LNCAP (cell line): ENCODE results near the gene CLSTN1.

Experiments used
- TF ChIP-seq, protein P1 (sequence below): fragments of 450-650 bp; IDR thresholded peaks from 2 replicates; pipeline ENCODE4 v1.5.1; 2017; ENCODE audit warnings: mild to moderate bottlenecking

CLSTN1 gene

DNA sequence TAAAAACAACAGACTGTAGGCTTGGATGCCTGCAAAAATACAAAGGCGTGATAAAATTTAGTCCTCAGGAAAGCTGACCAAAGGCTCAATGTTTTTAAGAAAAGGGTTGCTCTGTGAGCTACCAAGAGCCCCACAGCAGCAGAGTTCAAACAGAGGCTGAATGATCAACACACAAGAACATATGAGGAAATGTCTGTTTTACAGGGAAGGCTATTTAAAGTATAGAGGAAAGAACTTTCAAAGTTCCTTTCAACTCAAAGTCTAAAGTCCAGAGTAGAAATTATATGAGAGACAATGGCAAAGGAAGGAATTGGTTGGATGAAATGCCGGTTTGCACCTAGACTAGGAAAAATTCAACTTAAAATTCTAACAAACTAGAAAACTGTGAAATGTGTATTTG, 8.6 kb downstream of the CLSTN1 start:
- TF ChIP-seq, protein P1, sequence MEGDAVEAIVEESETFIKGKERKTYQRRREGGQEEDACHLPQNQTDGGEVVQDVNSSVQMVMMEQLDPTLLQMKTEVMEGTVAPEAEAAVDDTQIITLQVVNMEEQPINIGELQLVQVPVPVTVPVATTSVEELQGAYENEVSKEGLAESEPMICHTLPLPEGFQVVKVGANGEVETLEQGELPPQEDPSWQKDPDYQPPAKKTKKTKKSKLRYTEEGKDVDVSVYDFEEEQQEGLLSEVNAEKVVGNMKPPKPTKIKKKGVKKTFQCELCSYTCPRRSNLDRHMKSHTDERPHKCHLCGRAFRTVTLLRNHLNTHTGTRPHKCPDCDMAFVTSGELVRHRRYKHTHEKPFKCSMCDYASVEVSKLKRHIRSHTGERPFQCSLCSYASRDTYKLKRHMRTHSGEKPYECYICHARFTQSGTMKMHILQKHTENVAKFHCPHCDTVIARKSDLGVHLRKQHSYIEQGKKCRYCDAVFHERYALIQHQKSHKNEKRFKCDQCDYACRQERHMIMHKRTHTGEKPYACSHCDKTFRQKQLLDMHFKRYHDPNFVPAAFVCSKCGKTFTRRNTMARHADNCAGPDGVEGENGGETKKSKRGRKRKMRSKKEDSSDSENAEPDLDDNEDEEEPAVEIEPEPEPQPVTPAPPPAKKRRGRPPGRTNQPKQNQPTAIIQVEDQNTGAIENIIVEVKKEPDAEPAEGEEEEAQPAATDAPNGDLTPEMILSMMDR: no peak

DNA sequence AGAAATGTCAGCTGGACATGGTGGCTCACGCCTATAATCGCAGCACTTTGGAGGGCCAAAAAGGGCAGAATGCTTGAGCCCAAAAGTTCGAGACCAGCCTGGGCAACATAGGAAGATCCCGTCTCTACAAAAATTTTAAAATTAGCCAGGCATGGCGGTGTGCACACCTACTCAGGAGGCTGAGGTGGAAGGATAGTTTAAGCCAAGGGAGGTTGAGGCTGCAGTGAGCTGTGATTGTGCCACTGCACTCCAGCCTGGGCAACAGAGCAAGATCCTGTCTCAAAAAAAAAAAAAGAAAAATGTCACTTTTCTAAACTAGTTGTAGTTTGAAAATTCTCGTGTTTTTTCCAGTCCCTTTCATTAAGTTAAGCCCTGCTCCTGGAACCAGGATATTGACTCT, 9.1 kb downstream of the CLSTN1 start:
- TF ChIP-seq, protein P1: no peak

DNA sequence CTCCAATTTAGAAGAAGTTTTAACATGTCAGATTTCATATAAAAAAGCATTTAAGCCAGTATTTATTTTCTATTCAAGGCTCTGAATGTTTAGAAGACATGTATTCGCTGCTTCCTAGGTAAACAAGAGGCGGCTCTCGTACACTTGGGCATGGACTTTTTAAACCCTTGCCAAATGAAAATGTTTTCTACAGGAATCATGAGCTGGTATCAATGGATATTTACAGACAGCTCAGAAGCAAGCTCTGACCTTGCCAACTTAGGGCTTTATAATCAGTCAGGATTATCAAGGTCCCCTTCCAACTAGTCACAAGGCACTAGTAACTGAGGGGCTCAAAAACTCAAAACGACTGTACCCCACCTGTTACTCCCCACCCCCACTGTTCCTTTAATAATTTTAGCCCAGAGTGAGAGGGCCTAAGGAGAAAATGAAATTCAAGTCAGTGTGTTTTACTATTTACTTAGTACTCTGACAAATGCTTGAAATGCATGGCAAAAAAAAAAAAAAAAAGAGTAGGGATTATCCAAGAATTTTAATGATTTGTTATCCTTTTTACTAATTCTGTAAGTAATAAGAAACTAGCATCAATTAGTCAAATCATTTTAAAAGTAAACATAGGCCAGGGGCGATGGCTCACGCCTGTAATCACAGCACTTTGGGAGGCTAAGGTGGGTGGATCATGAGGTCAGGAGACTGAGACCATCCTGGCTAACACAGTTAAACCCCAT, 12.4 kb downstream of the CLSTN1 start:
- TF ChIP-seq, protein P1: no peak

DNA sequence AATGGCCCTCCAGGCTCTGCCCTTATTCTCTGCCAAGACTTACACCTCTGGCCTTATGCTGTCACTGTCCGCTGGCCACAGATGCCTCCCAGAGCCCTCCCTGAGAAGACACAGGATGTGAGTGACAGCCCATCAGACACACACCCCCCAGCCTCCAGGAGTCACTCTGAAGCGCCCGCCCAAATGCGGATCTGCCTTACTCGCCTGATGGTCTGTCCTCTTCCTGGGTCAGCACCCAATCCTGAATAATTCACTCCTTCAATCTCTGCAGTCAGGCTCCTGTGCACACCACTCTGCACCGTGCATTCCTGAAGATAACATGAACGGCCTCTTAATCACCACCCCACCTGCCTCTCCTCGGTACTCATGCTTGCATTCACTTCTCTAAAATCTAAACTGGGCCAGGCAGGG, 14.7 kb downstream of the CLSTN1 start:
- TF ChIP-seq, protein P1: no peak

DNA sequence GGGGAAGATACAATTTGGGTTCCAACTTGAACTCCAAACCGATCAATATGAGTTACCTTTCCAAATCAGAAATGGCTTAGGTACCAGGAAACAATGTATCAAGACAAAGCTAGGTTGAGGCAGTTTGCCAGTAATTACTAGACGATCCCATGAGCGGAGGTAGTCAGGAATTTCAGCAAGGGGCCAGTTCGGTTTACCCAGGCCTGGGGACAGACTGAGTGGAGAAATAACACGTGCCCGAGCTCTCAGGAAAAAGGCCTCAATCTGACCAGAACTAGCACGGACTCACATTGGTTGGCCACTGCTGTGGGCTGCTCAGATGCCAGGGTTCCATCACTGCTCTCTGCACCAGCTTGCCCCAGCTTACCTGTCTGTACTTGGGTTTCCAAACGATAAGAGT, 15.3 kb downstream of the CLSTN1 start:
- TF ChIP-seq, protein P1: no peak

DNA sequence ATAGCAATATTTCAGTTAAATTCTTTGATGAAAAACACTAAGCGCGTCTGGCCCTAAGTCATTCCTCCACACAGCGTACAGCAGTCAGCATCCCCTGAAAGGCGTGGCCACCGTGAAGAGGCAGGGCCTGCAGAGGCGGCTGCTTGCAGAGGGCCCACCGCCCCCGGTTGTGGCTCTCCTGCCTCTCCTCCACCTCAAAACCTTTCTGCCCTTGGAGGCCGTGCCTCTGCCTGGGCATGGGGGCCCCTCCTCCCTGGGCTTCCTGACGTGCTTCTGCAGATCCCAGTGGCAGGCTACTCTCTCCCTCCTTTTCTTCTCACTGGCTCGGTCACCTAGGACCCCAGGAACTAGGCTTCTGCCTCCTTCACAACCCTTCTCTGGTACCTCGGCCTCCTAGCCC, 16.2 kb downstream of the CLSTN1 start:
- TF ChIP-seq, protein P1: no peak

DNA sequence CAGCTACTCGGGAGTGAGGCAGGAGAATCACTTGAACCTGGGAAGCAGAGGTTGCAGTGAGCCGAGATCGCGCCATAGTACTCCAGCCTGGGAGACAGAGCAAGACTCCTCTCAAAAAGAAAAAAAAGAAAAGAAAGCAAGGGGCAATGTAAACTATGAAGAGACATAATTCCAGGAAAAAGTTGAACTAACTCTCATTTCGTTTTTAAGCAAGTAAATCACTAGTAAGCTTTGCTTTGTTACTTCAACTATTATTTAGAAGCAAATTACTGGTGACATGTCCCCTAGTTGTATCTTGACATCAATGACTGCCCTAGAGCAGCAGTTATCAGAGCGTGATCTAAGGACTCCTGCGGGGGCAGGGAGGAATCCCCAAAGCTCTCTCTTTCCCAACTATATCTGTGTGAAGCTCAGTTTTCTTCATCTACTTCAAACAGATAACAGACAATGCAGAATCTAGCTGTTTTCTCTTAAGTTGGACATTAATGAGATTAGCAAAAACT, 18.7 kb downstream of the CLSTN1 start:
- TF ChIP-seq, protein P1: no peak
